Adipocyte (in vitro differentiated cells): Measurements from ENCODE around the gene EHBP1L1.

ENCODE experiments used
- DNase-seq: peaks from one replicate; pipeline ENCODE4 v3.0.0-alpha.2; 2015; ENCODE audit warnings: low read depth
- H3K27me3 ChIP-seq: replicated peaks from 2 replicates; pipeline ENCODE4 v1.7.0; 2013; ENCODE audit warnings: mild to moderate bottlenecking, low read length, moderate library complexity; ENCODE audit not compliant: control insufficient read depth, insufficient read depth
- H3K36me3 ChIP-seq: 2 replicates; pipeline ENCODE4 v1.7.0; 2013; ENCODE audit warnings: low read length, mild to moderate bottlenecking, moderate library complexity; ENCODE audit not compliant: control insufficient read depth, insufficient read depth, severe bottlenecking
- H3K4me1 ChIP-seq: 2 replicates; pipeline ENCODE4 v1.7.0; 2013; ENCODE audit warnings: mild to moderate bottlenecking, low read length, moderate library complexity; ENCODE audit not compliant: control insufficient read depth, insufficient read depth
- H3K4me3 ChIP-seq: 2 replicates; pipeline ENCODE4 v1.7.0; 2013; ENCODE audit warnings: mild to moderate bottlenecking, low read length, moderate library complexity
- H3K9ac ChIP-seq: 2 replicates; pipeline ENCODE4 v1.7.0; 2013; ENCODE audit warnings: mild to moderate bottlenecking, low read length, moderate library complexity
- H3K9me3 ChIP-seq: 2 replicates; pipeline ENCODE4 v1.7.0; 2013; ENCODE audit warnings: mild to moderate bottlenecking, low read length, moderate library complexity; ENCODE audit not compliant: control insufficient read depth

Gene EHBP1L1

GRCh38 chr11:65593518-65594414, 17.9 kb downstream of the EHBP1L1 start:
- H3K9me3 ChIP-seq: no peaks in the 10 kb centered on the region
- no peak overlapping the region for H3K9ac ChIP-seq
- no peaks in the 10 kb centered on the region for H3K27me3 ChIP-seq
- H3K4me3 ChIP-seq: no peak overlapping the region
- H3K36me3 ChIP-seq: peaks cover 20% of the 10 kb centered on the region
- DNase-seq: peak; percentile 52
- H3K4me1 ChIP-seq: peaks cover 13% of the 10 kb centered on the region

GRCh38 chr11:65595131-65595530, 19.3 kb downstream of the EHBP1L1 start:
- Histone ChIP-seq H3K4me3 (no peak overlapping the region), H3K27me3 (no peaks in the 10 kb centered on the region), H3K9ac (peak overlapping the region; percentile 46), H3K9me3 (no peaks in the 10 kb centered on the region), H3K36me3 (peaks cover 20% of the 10 kb centered on the region), H3K4me1 (peaks cover 13% of the 10 kb centered on the region)
- no peak for DNase-seq

GRCh38 chr11:65595543-65596281, 19.9 kb downstream of the EHBP1L1 start, which contains the start of gene KCNK7:
TSS of gene KCNK7 (minus strand) at chr11:65595800. CDS start at chr11:65595772, 28 bp downstream.
- Histone ChIP-seq H3K4me1 (peaks cover 13% of the 10 kb centered on the region), H3K9ac (peak within 1 kb of the TSS; percentile 46), H3K4me3 (no peak within 1 kb of the TSS), H3K36me3 (peaks cover 18% of the 10 kb centered on the region), H3K9me3 (no peaks in the 10 kb centered on the region), H3K27me3 (no peaks in the 10 kb centered on the region)
- no peak for DNase-seq

GRCh38 chr11:65596520-65596919, 20.7 kb downstream of the EHBP1L1 start:
- H3K4me1 ChIP-seq: peaks cover 13% of the 10 kb centered on the region
- H3K4me3 ChIP-seq: no peak overlapping the region
- H3K27me3 ChIP-seq: no peaks in the 10 kb centered on the region
- H3K9ac ChIP-seq: no peak overlapping the region
- no peak for DNase-seq
- H3K9me3 ChIP-seq: no peaks in the 10 kb centered on the region
- peaks cover 18% of the 10 kb centered on the region for H3K36me3 ChIP-seq

- Histone ChIP-seq H3K4me3 (no peak overlapping the region), H3K27me3 (no peaks in the 10 kb centered on the region), H3K4me1 (peaks cover 13% of the 10 kb centered on the region), H3K9ac (no peak overlapping the region), H3K9me3 (no peaks in the 10 kb centered on the region), H3K36me3 (peaks cover 23% of the 10 kb centered on the region)
- no peak for DNase-seq
These were observed 22.4 kb downstream of the EHBP1L1 start for GRCh38 chr11:65598258-65598699.

- Histone ChIP-seq H3K4me1 (peaks cover 13% of the 10 kb centered on the region), H3K4me3 (no peak overlapping the region), H3K9me3 (no peaks in the 10 kb centered on the region), H3K36me3 (peaks cover 32% of the 10 kb centered on the region), H3K9ac (no peak overlapping the region), H3K27me3 (no peaks in the 10 kb centered on the region)
- no peak for DNase-seq
These were observed 23.5 kb downstream of the EHBP1L1 start for GRCh38 chr11:65599216-65599954.

GRCh38 chr11:65599955-65600246, 24.0 kb downstream of the EHBP1L1 start:
- DNase-seq: no peak
- Histone ChIP-seq H3K4me1 (peaks cover 12% of the 10 kb centered on the region), H3K9ac (no peak overlapping the region), H3K9me3 (no peaks in the 10 kb centered on the region), H3K36me3 (peaks cover 38% of the 10 kb centered on the region), H3K27me3 (no peaks in the 10 kb centered on the region), H3K4me3 (no peak overlapping the region)

GRCh38 chr11:65604258-65604657, 28.4 kb downstream of the EHBP1L1 start:
- no peaks in the 10 kb centered on the region for H3K9me3 ChIP-seq
- no peak overlapping the region for H3K9ac ChIP-seq
- no peak overlapping the region for H3K4me3 ChIP-seq
- no peak for DNase-seq
- H3K4me1 ChIP-seq: peaks cover 17% of the 10 kb centered on the region
- no peaks in the 10 kb centered on the region for H3K27me3 ChIP-seq
- H3K36me3 ChIP-seq: peaks cover 33% of the 10 kb centered on the region

GRCh38 chr11:65606876-65607613, 31.2 kb downstream of the EHBP1L1 start:
- Histone ChIP-seq H3K9me3 (no peaks in the 10 kb centered on the region), H3K4me1 (peaks cover 39% of the 10 kb centered on the region), H3K36me3 (peaks cover 33% of the 10 kb centered on the region), H3K9ac (no peak overlapping the region), H3K27me3 (no peaks in the 10 kb centered on the region), H3K4me3 (peak overlapping the region; percentile 69)
- peak; percentile 98 for DNase-seq

GRCh38 chr11:65607614-65608426, 32.0 kb downstream of the EHBP1L1 start:
- DNase-seq: no peak
- no peak overlapping the region for H3K9ac ChIP-seq
- H3K27me3 ChIP-seq: no peaks in the 10 kb centered on the region
- peak overlapping the region; percentile 69 for H3K4me3 ChIP-seq
- H3K36me3 ChIP-seq: peaks cover 33% of the 10 kb centered on the region
- H3K9me3 ChIP-seq: no peaks in the 10 kb centered on the region
- peaks cover 47% of the 10 kb centered on the region for H3K4me1 ChIP-seq
